Prostate gland (tissue), 2 donors: ENCODE data around the gene KRTAP5-3. TPM values are rescaled to one million over a fixed set of nuclear protein-coding genes. Genes with fewer than 3 reads are reported as not detected.

ENCODE experiments used
- DNase-seq: peaks from one replicate; pipeline ENCODE4 v3.0.0-alpha.2; 2019; ENCODE audit warnings: low spot score
- H3K27ac ChIP-seq, 2 donors: fragments of 200-600 bp; sonication (generic); 2 replicates each; pipeline ENCODE4 v1.5.1; 2017 to 2019
- H3K27me3 ChIP-seq: fragments of 200-600 bp; sonication (generic); replicated peaks from 2 replicates; pipeline ENCODE4 v1.5.1; 2019; ENCODE audit not compliant: insufficient read depth
- H3K36me3 ChIP-seq, 2 donors: fragments of 200-600 bp; sonication (generic); 1 replicate in 1 of 2; 2 replicates in 1 of 2; pipeline versions ENCODE4 v1.5.1 to v1.8.1; 2017 to 2019
- H3K4me1 ChIP-seq: fragments of 200-600 bp; sonication (generic); replicated peaks from 2 replicates; pipeline ENCODE4 v1.5.1; 2019
- H3K4me3 ChIP-seq, 2 donors: fragments of 200-600 bp; sonication (generic); 2 replicates each; pipeline ENCODE4 v1.5.1; 2017 to 2019
- H3K9me3 ChIP-seq: fragments of 200-600 bp; sonication (generic); 2 replicates; pipeline ENCODE4 v1.5.1; 2017
- CTCF ChIP-seq, 4 experiments: fragments of 200-600 bp in 2 of 4; fragments of 450-650 bp in 2 of 4; sonication (generic) in 2 of 4; IDR thresholded peaks; 1 replicate in 3 of 4; 2 replicates in 1 of 4; pipeline ENCODE4 v1.5.1; 2016 to 2019; ENCODE audit warnings: antibody characterized with exemption in 4 of 4, mild to moderate bottlenecking in 2 of 4, moderate library complexity in 2 of 4
- POLR2A ChIP-seq: fragments of 450-650 bp; IDR thresholded peaks from one replicate; pipeline ENCODE4 v1.6.1; 2016; ENCODE audit warnings: antibody characterized with exemption, mild to moderate bottlenecking
- POLR2AphosphoS5 ChIP-seq: sonication (generic); formaldehyde crosslinking; IDR thresholded peaks from one replicate; pipeline ENCODE4 v1.6.1; 2017; ENCODE audit warnings: antibody characterized with exemption
- WGBS: methylation state at CpG from one replicate; pipeline ENCODE4 v1.1.5; 2018; 5-methylcytosine and 5-hydroxymethylcytosine counted together
- intact Hi-C: fragments of 100-400 bp; cut with DNase I; formaldehyde crosslinking; loops from one replicate; pipeline ENCODE4 v1.14.2; 2022
- total RNA-seq, 2 donors: library from RNA; depleted of rRNA; stranded (reverse); fragments of >200 nt; gene quantifications; one replicate each; pipeline ENCODE4 v1.1.0, GENCODE V29; 2016

The KRTAP5-3 gene
- total RNA-seq, 2 donors from 2014 or later = not detected

- Histone ChIP-seq H3K27ac (peak overlapping the region; percentile 56 to 66), H3K9me3 (no peaks in the 10 kb centered on the region), H3K36me3 (no peaks in the 10 kb centered on the region), H3K4me1 (peaks cover 9% of the 10 kb centered on the region), H3K27me3 (no peaks in the 10 kb centered on the region), H3K4me3 (no peak overlapping the region)
- DNase-seq = no peak
- TF ChIP-seq CTCF (IDR thresholded peaks at IDR 0.05) (no peak), POLR2A (no peak), POLR2AphosphoS5 (no peak)
- intact Hi-C loops = no loop called here
- 84% methylated on average over 15 of the region's 15 CpGs for WGBS
Observed at GRCh38 chr11:1560002-1560648, 48.1 kb downstream of the KRTAP5-3 start.

- TF ChIP-seq POLR2AphosphoS5 = peak; percentile 83
- no peak for TF ChIP-seq CTCF (IDR thresholded peaks at IDR 0.05)
- TF ChIP-seq POLR2A = peak; percentile 44
- intact Hi-C loops = no loop called here
- Histone ChIP-seq H3K4me3 (no peak overlapping the region), H3K27me3 (no peaks in the 10 kb centered on the region), H3K9me3 (no peaks in the 10 kb centered on the region), H3K27ac (peak overlapping the region; percentile 56 to 66), H3K4me1 (peaks cover 9% of the 10 kb centered on the region), H3K36me3 (no peaks in the 10 kb centered on the region)
- DNase-seq = peak; percentile 84
- 28% methylated on average over 26 of the region's 29 CpGs for WGBS
Observed at GRCh38 chr11:1559111-1559951, 48.9 kb downstream of the KRTAP5-3 start.

GRCh38 chr11:1558775-1559110, 49.5 kb downstream of the KRTAP5-3 start:
- Histone ChIP-seq H3K36me3 (no peaks in the 10 kb centered on the region), H3K27ac (peak overlapping the region; percentile 56 to 66), H3K4me3 (no peak overlapping the region), H3K27me3 (no peaks in the 10 kb centered on the region), H3K9me3 (no peaks in the 10 kb centered on the region), H3K4me1 (peaks cover 9% of the 10 kb centered on the region)
- no peak for DNase-seq
- 49% methylated on average over 12 of the region's 12 CpGs for WGBS
- TF ChIP-seq CTCF (IDR thresholded peaks at IDR 0.05) (no peak), POLR2AphosphoS5 (no peak), POLR2A (no peak)
- intact Hi-C loops = no loop called here

GRCh38 chr11:1557904-1558774, 50.1 kb downstream of the KRTAP5-3 start:
- Histone ChIP-seq H3K4me1 (peaks cover 9% of the 10 kb centered on the region), H3K27me3 (no peaks in the 10 kb centered on the region), H3K4me3 (no peak overlapping the region), H3K36me3 (no peaks in the 10 kb centered on the region), H3K9me3 (no peaks in the 10 kb centered on the region), H3K27ac (peak overlapping the region; percentile 56 to 66)
- TF ChIP-seq POLR2AphosphoS5 (no peak), CTCF (IDR thresholded peaks at IDR 0.05) (no peak), POLR2A (no peak)
- DNase-seq = peak; percentile 35
- intact Hi-C loops = no loop called here
- 35% methylated on average over 29 of the region's 29 CpGs for WGBS

Other genes with a start within 250 kb of the KRTAP5-3 start
- 10 to 100 TPM in 1 of 2 donors, under 1 TPM in 1; 0.96 to 29.7 TPM for gene BRSK2, start 218.5 kb downstream of the KRTAP5-3 start, total RNA-seq
- gene MOB2, start 121.7 kb downstream of the KRTAP5-3 start, total RNA-seq = 10 to 100 TPM; 39.3 to 46.5 TPM
- 10 to 100 TPM in 1 of 2 donors, 1 to 10 TPM in 1; 8.8 to 17.2 TPM for gene DUSP8, start 36.2 kb downstream of the KRTAP5-3 start, total RNA-seq
- not detected for gene KRTAP5-1, start 23.2 kb downstream of the KRTAP5-3 start, total RNA-seq
- not detected for gene KRTAP5-2, start 10.2 kb downstream of the KRTAP5-3 start, total RNA-seq
- not detected for gene KRTAP5-4, start 13.7 kb upstream of the KRTAP5-3 start, total RNA-seq
- not detected for gene KRTAP5-5, start 21.3 kb upstream of the KRTAP5-3 start, total RNA-seq
- not detected for gene KRTAP5-6, start 88.7 kb upstream of the KRTAP5-3 start, total RNA-seq
- gene IFITM10, start 142.1 kb upstream of the KRTAP5-3 start, total RNA-seq = 1 to 10 TPM; 2.6 to 3.1 TPM
- gene CTSD, start 155.5 kb upstream of the KRTAP5-3 start, total RNA-seq = 100 to 1,000 TPM; 497 to 983 TPM
- 1 to 10 TPM; 1.7 to 4.1 TPM for gene SYT8, start 226.5 kb upstream of the KRTAP5-3 start, total RNA-seq
- gene TNNI2, start 230.5 kb upstream of the KRTAP5-3 start, total RNA-seq = 1 to 10 TPM in 1 of 2 donors, not detected in 1; 5.5 TPM
- gene LSP1, start 244.6 kb upstream of the KRTAP5-3 start, total RNA-seq = 10 to 100 TPM in 1 of 2 donors, 1 to 10 TPM in 1; 6.7 to 11.6 TPM